SK-N-MC (cell line): ENCODE measurements around the gene REC8.

ENCODE experiments used
- EZH2 ChIP-seq: fragments of 200-600 bp; sonication (generic); IDR thresholded peaks from one replicate; pipeline ENCODE4 v1.6.1; 2017; ENCODE audit warnings: antibody characterized with exemption
- POLR2AphosphoS5 ChIP-seq: IDR thresholded peaks from 2 replicates; pipeline ENCODE4 v1.6.1; 2012; ENCODE audit warnings: mild to moderate bottlenecking, low read depth, low read length, borderline replicate concordance

GRCh38 chr14:24189059-24189375 is 17.1 kb downstream of the REC8 start:
- no peak for TF ChIP-seq POLR2AphosphoS5
- no peak for TF ChIP-seq EZH2
